K562 (cell line): ENCODE results near the gene CSTF2T. TPM values are rescaled to one million over a fixed set of nuclear protein-coding genes. Genes with fewer than 3 reads are reported as not detected.

ENCODE experiments used
- ATAC-seq: fragments of 200-7000 bp; cut with Tn5 transposase; 3 replicates; pipeline ENCODE4 v1.9.1; 2020; ENCODE audit warnings: moderate library complexity
- BruUV-seq: library from RNA; stranded (reverse); fragments of 400-500 nt; replicated peaks from 2 replicates; lab custom pipeline; 2021; lab: Mats Ljungman, UMichigan
- CTCF ChIA-PET: fragments of 300-600 bp; formaldehyde crosslinking; extraction: SDS; loops from one replicate; lab custom pipeline; 2021; ENCODE audit warnings: low intra/inter-chr PET ratio; lab: Yijun Ruan, JAX
- POLR2A ChIA-PET: fragments of 300-600, 350-650 bp; sonication (Branson Sonifier 250); formaldehyde crosslinking; extraction: SDS; loops from one replicate; lab custom pipeline; 2021; ENCODE audit warnings: antibody characterized with exemption, inconsistent platforms; lab: Yijun Ruan, JAX
- DNase-seq, 4 experiments: peaks; one replicate each; pipeline versions ENCODE4 v3.0.0 to v3.0.0-alpha.2; 2011 to 2018; ENCODE audit warnings: low spot score in 3 of 4, mixed read lengths in 3 of 4; ENCODE audit errors: extremely low read depth in 1 of 4
- FAIRE-seq: peaks from 2 replicates; lab custom pipeline; 2011; peaks lifted over from hg19 to GRCh38; lab: Jason Lieb, UNC
- H2AFZ ChIP-seq: 2 replicates; pipeline ENCODE4 v1.6.0; 2011; ENCODE audit warnings: low read depth, low read length, control low read depth, inconsistent platforms
- H3K27ac ChIP-seq: fragments of 200-600 bp; 3 replicates; pipeline ENCODE4 v1.8.0; 2011; ENCODE audit warnings: low read depth, mild to moderate bottlenecking, control low read depth, inconsistent platforms, low read length, moderate library complexity, mixed read lengths; ENCODE audit errors: extremely low read depth
- H3K27me3 ChIP-seq, 2 experiments: fragments of 300-600 bp in 1 of 2; 2 replicates in 1 of 2; 3 replicates in 1 of 2; pipeline versions ENCODE4 v1.6.0 to v1.8.0; 2011; ENCODE audit warnings: inconsistent platforms in 2 of 2, low read length in 2 of 2, mild to moderate bottlenecking in 1 of 2, mixed read lengths in 1 of 2, moderate library complexity in 1 of 2; ENCODE audit not compliant: control insufficient read depth in 2 of 2, insufficient read depth in 2 of 2
- H3K36me3 ChIP-seq: fragments of 300-600 bp; 3 replicates; pipeline ENCODE4 v1.8.0; 2011; ENCODE audit warnings: mild to moderate bottlenecking, low read length, inconsistent platforms; ENCODE audit not compliant: control insufficient read depth, insufficient read depth
- H3K4me1 ChIP-seq, 2 experiments: fragments of 200-600 bp in 1 of 2; replicated peaks in 1 of 2; 2 replicates in 1 of 2; 3 replicates in 1 of 2; pipeline versions ENCODE4 v1.5.1 to v1.8.0; 2011; ENCODE audit warnings: inconsistent platforms in 2 of 2, low read length in 2 of 2, mild to moderate bottlenecking in 1 of 2, mixed read lengths in 1 of 2, moderate library complexity in 1 of 2; ENCODE audit not compliant: control insufficient read depth in 2 of 2, insufficient read depth in 2 of 2
- H3K4me2 ChIP-seq: 2 replicates; pipeline ENCODE4 v1.6.1; 2011; ENCODE audit warnings: low read length, control low read depth, inconsistent platforms, mixed read lengths; ENCODE audit not compliant: insufficient read depth
- H3K4me3 ChIP-seq: fragments of 200-600 bp; sonication (generic), shearing (Covaris generic); 2 replicates; pipeline ENCODE4 v1.5.1; 2016; ENCODE audit warnings: control low read depth, inconsistent platforms
- H3K79me2 ChIP-seq: fragments of 200-600 bp; 3 replicates; pipeline ENCODE4 v1.8.0; 2011; ENCODE audit warnings: low read length, inconsistent platforms; ENCODE audit not compliant: control insufficient read depth, insufficient read depth
- H3K9ac ChIP-seq, 2 experiments: 2 replicates each; pipeline versions ENCODE4 v1.6.0 to v1.6.1; 2011; ENCODE audit warnings: low read depth in 2 of 2, low read length in 2 of 2, control low read depth in 1 of 2, inconsistent platforms in 1 of 2, mild to moderate bottlenecking in 1 of 2, mixed read lengths in 1 of 2; ENCODE audit not compliant: insufficient read depth in 1 of 2
- H3K9me1 ChIP-seq: one replicate; pipeline ENCODE4 v1.6.0; 2011; ENCODE audit warnings: inconsistent platforms, mild to moderate bottlenecking, low read length, moderate library complexity; ENCODE audit not compliant: control insufficient read depth, insufficient read depth
- H3K9me3 ChIP-seq: replicated peaks from 2 replicates; pipeline ENCODE4 v1.5.1; 2011; ENCODE audit warnings: low read depth, low read length, inconsistent platforms; ENCODE audit not compliant: control insufficient read depth, insufficient read depth
- H4K20me1 ChIP-seq: replicated peaks from 2 replicates; pipeline ENCODE4 v1.6.1; 2011; ENCODE audit warnings: low read length, inconsistent platforms, mixed read lengths; ENCODE audit not compliant: control insufficient read depth, insufficient read depth
- BRCA1 ChIP-seq, 2 experiments: fragments of 450-650 bp in 1 of 2; sonication (generic) in 1 of 2; formaldehyde crosslinking in 1 of 2; IDR thresholded peaks; 2 replicates each; pipeline versions ENCODE4 v1.5.0 to v1.6.1; 2017 to 2020; ENCODE audit warnings: mild to moderate bottlenecking in 1 of 2, missing genetic modification reagents in 1 of 2
- E2F6 ChIP-seq, 2 experiments: IDR thresholded peaks; 2 replicates each; pipeline ENCODE4 v1.6.1; 2011; ENCODE audit warnings: borderline replicate concordance in 1 of 2, control low read depth in 1 of 2, low read depth in 1 of 2, low read length in 1 of 2, mild to moderate bottlenecking in 1 of 2, mixed read lengths in 1 of 2, moderate library complexity in 1 of 2; ENCODE audit not compliant: insufficient read depth in 1 of 2, insufficient read length in 1 of 2, poor library complexity in 1 of 2, severe bottlenecking in 1 of 2; ENCODE audit errors: extremely low read depth in 1 of 2
- GATAD2A ChIP-seq: fragments of 450-650 bp; IDR thresholded peaks from 2 replicates; pipeline ENCODE4 v1.6.1; 2017
- HNRNPH1 ChIP-seq: fragments of 200-400 bp; formaldehyde crosslinking; optimal IDR thresholded peaks from 2 replicates; pipeline ENCODE3; 2017; ENCODE audit warnings: low read depth, mild to moderate bottlenecking, low read length, moderate library complexity
- HNRNPL ChIP-seq: fragments of 200-400 bp; formaldehyde crosslinking; IDR thresholded peaks from 2 replicates; pipeline ENCODE4 v1.6.1; 2017; ENCODE audit warnings: low read depth, mild to moderate bottlenecking, low read length
- JUNB ChIP-seq: fragments of 450-650 bp; formaldehyde crosslinking; conservative IDR thresholded peaks from 2 replicates; pipeline ENCODE4 v1.4.0; 2020; ENCODE audit warnings: mild to moderate bottlenecking
- MAFG ChIP-seq: fragments of 450-650 bp; conservative IDR thresholded peaks from 2 replicates; pipeline ENCODE4 v1.6.1; 2016; ENCODE audit warnings: missing genetic modification characterization, missing compliant biosample characterization
- MBD2 ChIP-seq: sonication (generic); IDR thresholded peaks from 2 replicates; pipeline ENCODE4 v1.6.1; 2016; ENCODE audit warnings: low read depth, borderline replicate concordance
- POLR2B ChIP-seq: fragments of 450-650 bp; IDR thresholded peaks from 2 replicates; pipeline ENCODE4 v1.6.1; 2018; ENCODE audit warnings: low read depth; ENCODE audit not compliant: partially characterized antibody
- RHOXF2B ChIP-seq: fragments of 250-450 bp; sonication (Bioruptor Pico); conservative IDR thresholded peaks from 2 replicates; pipeline ENCODE4 v1.5.1; 2021
- SAFB2 ChIP-seq: fragments of 200-400 bp; formaldehyde crosslinking; IDR thresholded peaks from 2 replicates; pipeline ENCODE4 v1.6.1; 2018; ENCODE audit warnings: borderline replicate concordance, low read length, low read depth, moderate library complexity; ENCODE audit not compliant: severe bottlenecking
- SMARCC2 ChIP-seq: fragments of 450-650 bp; IDR thresholded peaks from 2 replicates; pipeline ENCODE4 v1.6.1; 2017; ENCODE audit warnings: antibody characterized with exemption, moderate library complexity, mild to moderate bottlenecking, low read depth
- ZNF655 ChIP-seq: fragments of 250-450 bp; sonication (Bioruptor Pico); IDR thresholded peaks from 2 replicates; pipeline ENCODE4 v1.5.0; 2021
- WGBS: fragments of 100-300 bp; shearing (Covaris generic); methylation state at CpG from one replicate; pipeline ENCODE4 v1.1.6; 2016; ENCODE audit warnings: low coverage, mixed read lengths; ENCODE audit not compliant: insufficient coverage; ENCODE audit errors: missing lambda C conversion rate; 5-methylcytosine and 5-hydroxymethylcytosine counted together
- in situ Hi-C: fragments of 300-500 bp; cut with MboI; formaldehyde crosslinking; loops from 4 replicates; pipeline ENCODE4 v1.15.0; 2018; ENCODE audit warnings: inconsistent platforms, mixed read lengths
- intact Hi-C: fragments of 100-400 bp; cut with micrococcal nuclease; formaldehyde crosslinking; loops from 2 replicates; pipeline ENCODE4 v1.14.2; 2022
- polyA plus RNA-seq, 8 experiments: library from polyadenylated mRNA; depleted of rRNA in 4 of 8; stranded (reverse) in 5 of 8; unstranded in 3 of 8; fragments of >200 nt; fragmentation: Nextera tagmentation in 2 of 8; fragmentation: Illumina TruSeq in 1 of 8; extraction: Ambion mirVana in 2 of 8; extraction: Trizol in 1 of 8; gene quantifications; 2 replicates each; pipeline versions ENCODE4 v1.2.1 to v1.2.3, GENCODE V29; 2011 to 2014; ENCODE audit warnings: inconsistent platforms in 1 of 8, missing spikeins in 1 of 8
- total RNA-seq, 7 experiments: library from RNA; depleted of rRNA in 6 of 7; stranded (reverse); fragments of >200 nt in 6 of 7; fragmentation: Illumina TruSeq in 2 of 7; extraction: Trizol in 2 of 7; gene quantifications; 2 replicates each; pipeline versions ENCODE4 v1.2.1 to v1.2.3, GENCODE V29; 2011 to 2021; ENCODE audit warnings: low replicate concordance in 1 of 7
- TF ChIP-seq, protein P1 (sequence below): fragments of 450-650 bp; conservative IDR thresholded peaks from 2 replicates; pipeline ENCODE4 v1.6.1; 2016; ENCODE audit warnings: missing genetic modification characterization, low read depth, mild to moderate bottlenecking, control low read depth, missing compliant biosample characterization
- TF ChIP-seq, protein P2 (sequence below): fragments of 150-350 bp; conservative IDR thresholded peaks from 2 replicates; pipeline ENCODE4 v1.6.1; 2014; ENCODE audit warnings: low read length

Gene CSTF2T
- total and polyA plus RNA-seq, 9 of the 15 experiments (the other 6 are each of a cell fraction or from before 2014, with no cell fraction given): 10.3 to 32.4 (median 24.2) TPM

DNA sequence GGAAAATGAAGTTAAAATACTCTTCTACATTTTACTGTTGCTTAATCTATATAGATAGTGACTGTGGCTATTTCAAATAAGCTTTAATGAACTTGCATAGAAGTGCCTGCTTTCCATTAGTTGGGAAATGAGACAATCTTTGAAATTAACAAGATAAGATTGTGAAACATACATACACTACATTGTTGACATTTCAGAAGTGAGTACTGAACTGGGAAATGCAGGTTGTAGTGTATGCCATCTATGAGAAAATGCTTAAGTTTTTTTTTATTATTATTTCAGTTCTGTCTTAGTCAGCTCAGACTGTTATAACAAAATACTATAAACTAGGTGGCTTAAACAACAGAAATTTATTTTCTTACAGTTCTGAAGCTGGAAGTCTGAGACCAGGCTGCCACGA, 49.6 kb upstream of the CSTF2T start:
- no peaks in the 10 kb centered on the region for H3K79me2 ChIP-seq
- no peak overlapping the region for H3K4me2 ChIP-seq
- no peak for DNase-seq
- H3K4me3 ChIP-seq: no peak overlapping the region
- no peak overlapping the region for H2AFZ ChIP-seq
- no peak for FAIRE-seq
- H3K9ac ChIP-seq: no peak overlapping the region
- H3K4me1 ChIP-seq: no peaks in the 10 kb centered on the region
- H4K20me1 ChIP-seq: no peaks in the 10 kb centered on the region
- POLR2A ChIA-PET: interaction anchor here (0.5 to 0.7 kb wide), 3 partner anchors 11 to 393 kb away, joined by 3 to 4 read pairs (median 3); no protein-coding TSS in a partner anchor
- no peaks in the 10 kb centered on the region for H3K9me1 ChIP-seq
- in situ Hi-C loops: no loop called here
- no peak overlapping the region for H3K27ac ChIP-seq
- intact Hi-C loops: no loop called here
- no TSS peak for BruUV-seq
- H3K36me3 ChIP-seq: no peaks in the 10 kb centered on the region
- no peak for ATAC-seq
- WGBS: 0% methylated on average over 1 of the region's 1 CpG
- H3K9me3 ChIP-seq: no peaks in the 10 kb centered on the region
- H3K27me3 ChIP-seq: no peaks in the 10 kb centered on the region
- TF ChIP-seq, protein P1, sequence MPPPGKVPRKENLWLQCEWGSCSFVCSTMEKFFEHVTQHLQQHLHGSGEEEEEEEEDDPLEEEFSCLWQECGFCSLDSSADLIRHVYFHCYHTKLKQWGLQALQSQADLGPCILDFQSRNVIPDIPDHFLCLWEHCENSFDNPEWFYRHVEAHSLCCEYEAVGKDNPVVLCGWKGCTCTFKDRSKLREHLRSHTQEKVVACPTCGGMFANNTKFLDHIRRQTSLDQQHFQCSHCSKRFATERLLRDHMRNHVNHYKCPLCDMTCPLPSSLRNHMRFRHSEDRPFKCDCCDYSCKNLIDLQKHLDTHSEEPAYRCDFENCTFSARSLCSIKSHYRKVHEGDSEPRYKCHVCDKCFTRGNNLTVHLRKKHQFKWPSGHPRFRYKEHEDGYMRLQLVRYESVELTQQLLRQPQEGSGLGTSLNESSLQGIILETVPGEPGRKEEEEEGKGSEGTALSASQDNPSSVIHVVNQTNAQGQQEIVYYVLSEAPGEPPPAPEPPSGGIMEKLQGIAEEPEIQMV: no peak
- TF ChIP-seq POLR2B (no peak), JUNB (CRISPR knock-in tag) (no peak), MBD2 (no peak), GATAD2A (no peak), HNRNPL (no peak), BRCA1 (IDR thresholded peaks at IDR 0.05) (no peak), BRCA1 (CRISPR knock-in tag; IDR thresholded peaks at IDR 0.05) (no peak), RHOXF2B (CRISPR knock-in tag) (no peak), MAFG (no peak), SMARCC2 (no peak), E2F6 (IDR thresholded peaks at IDR 0.05; ENCODE audit: borderline replicate concordance in 1 of 2, extremely low read depth in 1 of 2, insufficient read depth in 1 of 2, insufficient read length in 1 of 2, low read depth in 1 of 2, low read length in 1 of 2, poor library complexity in 1 of 2, severe bottlenecking in 1 of 2) (no peak), SAFB2 (no peak), HNRNPH1 (no peak), ZNF655 (no peak)
- TF ChIP-seq, protein P2, sequence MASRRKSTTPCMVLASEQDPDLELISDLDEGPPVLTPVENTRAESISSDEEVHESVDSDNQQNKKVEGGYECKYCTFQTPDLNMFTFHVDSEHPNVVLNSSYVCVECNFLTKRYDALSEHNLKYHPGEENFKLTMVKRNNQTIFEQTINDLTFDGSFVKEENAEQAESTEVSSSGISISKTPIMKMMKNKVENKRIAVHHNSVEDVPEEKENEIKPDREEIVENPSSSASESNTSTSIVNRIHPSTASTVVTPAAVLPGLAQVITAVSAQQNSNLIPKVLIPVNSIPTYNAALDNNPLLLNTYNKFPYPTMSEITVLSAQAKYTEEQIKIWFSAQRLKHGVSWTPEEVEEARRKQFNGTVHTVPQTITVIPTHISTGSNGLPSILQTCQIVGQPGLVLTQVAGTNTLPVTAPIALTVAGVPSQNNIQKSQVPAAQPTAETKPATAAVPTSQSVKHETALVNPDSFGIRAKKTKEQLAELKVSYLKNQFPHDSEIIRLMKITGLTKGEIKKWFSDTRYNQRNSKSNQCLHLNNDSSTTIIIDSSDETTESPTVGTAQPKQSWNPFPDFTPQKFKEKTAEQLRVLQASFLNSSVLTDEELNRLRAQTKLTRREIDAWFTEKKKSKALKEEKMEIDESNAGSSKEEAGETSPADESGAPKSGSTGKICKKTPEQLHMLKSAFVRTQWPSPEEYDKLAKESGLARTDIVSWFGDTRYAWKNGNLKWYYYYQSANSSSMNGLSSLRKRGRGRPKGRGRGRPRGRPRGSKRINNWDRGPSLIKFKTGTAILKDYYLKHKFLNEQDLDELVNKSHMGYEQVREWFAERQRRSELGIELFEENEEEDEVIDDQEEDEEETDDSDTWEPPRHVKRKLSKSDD: no peak
- TF ChIP-seq, all 486 proteins: peak for 0
- CTCF ChIA-PET: no interaction called here
